Esophagus muscularis mucosa (tissue), 4 donors: ENCODE results near the gene CFAP206. TPM values are rescaled to one million over a fixed set of nuclear protein-coding genes. Genes with fewer than 3 reads are reported as not detected.

Source experiments
- DNase-seq: peaks from one replicate; pipeline ENCODE4 v3.0.0-alpha.2; 2017; ENCODE audit errors: extremely low spot score
- H3K27ac ChIP-seq, 4 donors: fragments of 200-600 bp; sonication (generic); replicated peaks in 1 of 4; 1 replicate in 3 of 4; 2 replicates in 1 of 4; pipeline ENCODE4 v1.5.1; 2016 to 2019; ENCODE audit warnings: mild to moderate bottlenecking in 1 of 4
- H3K27me3 ChIP-seq, 4 donors: fragments of 200-600 bp; sonication (generic); one replicate each; pipeline versions ENCODE4 v1.5.1 to v1.6.0; 2016 to 2019
- H3K36me3 ChIP-seq, 4 donors: fragments of 200-600 bp; sonication (generic); one replicate each; pipeline ENCODE4 v1.5.1; 2016 to 2019
- H3K4me1 ChIP-seq, 4 donors: fragments of 200-600 bp; sonication (generic); one replicate each; pipeline ENCODE4 v1.5.1; 2016 to 2019
- H3K4me3 ChIP-seq, 4 donors: fragments of 200-600 bp; sonication (generic); 1 replicate in 2 of 4; 2 replicates in 2 of 4; pipeline ENCODE4 v1.5.1; 2016 to 2019; ENCODE audit warnings: mild to moderate bottlenecking in 4 of 4, moderate library complexity in 1 of 4
- H3K9me3 ChIP-seq, 4 donors: fragments of 200-600 bp; sonication (generic); 1 replicate in 3 of 4; 2 replicates in 1 of 4; pipeline ENCODE4 v1.5.1; 2016 to 2019
- EP300 ChIP-seq: sonication (generic); formaldehyde crosslinking; IDR thresholded peaks from one replicate; pipeline ENCODE4 v1.6.1; 2017; ENCODE audit warnings: antibody characterized with exemption
- POLR2A ChIP-seq: fragments of 450-650 bp; IDR thresholded peaks from one replicate; pipeline ENCODE4 v1.6.1; 2017; ENCODE audit warnings: antibody characterized with exemption, moderate library complexity, mild to moderate bottlenecking, low read depth
- POLR2AphosphoS5 ChIP-seq, 2 donors: sonication (generic); formaldehyde crosslinking; IDR thresholded peaks; one replicate each; pipeline ENCODE4 v1.6.1; 2017; ENCODE audit warnings: antibody characterized with exemption in 2 of 2
- WGBS: methylation state at CpG from one replicate; pipeline ENCODE4 v1.1.5; 2018; 5-methylcytosine and 5-hydroxymethylcytosine counted together
- intact Hi-C: fragments of 100-400 bp; cut with DNase I; formaldehyde crosslinking; loops from one replicate; pipeline ENCODE4 v1.15.1; 2023
- total RNA-seq, 4 donors: library from RNA; depleted of rRNA; stranded (reverse); fragments of >200 nt; gene quantifications; one replicate each; pipeline versions ENCODE4 v1.1.0 to v1.2.1, GENCODE V29; 2016
- TF ChIP-seq, protein P1 (sequence below), 3 experiments: fragments of 200-600 bp in 2 of 3; fragments of 450-650 bp in 1 of 3; sonication (generic) in 2 of 3; IDR thresholded peaks; one replicate each; pipeline ENCODE4 v1.5.1; 2017 to 2019; ENCODE audit warnings: antibody characterized with exemption in 3 of 3, mild to moderate bottlenecking in 2 of 3, moderate library complexity in 1 of 3

The CFAP206 gene
- total RNA-seq, 4 donors from 2014 or later = 0.23 to 0.26 TPM; not detected in 2

DNA sequence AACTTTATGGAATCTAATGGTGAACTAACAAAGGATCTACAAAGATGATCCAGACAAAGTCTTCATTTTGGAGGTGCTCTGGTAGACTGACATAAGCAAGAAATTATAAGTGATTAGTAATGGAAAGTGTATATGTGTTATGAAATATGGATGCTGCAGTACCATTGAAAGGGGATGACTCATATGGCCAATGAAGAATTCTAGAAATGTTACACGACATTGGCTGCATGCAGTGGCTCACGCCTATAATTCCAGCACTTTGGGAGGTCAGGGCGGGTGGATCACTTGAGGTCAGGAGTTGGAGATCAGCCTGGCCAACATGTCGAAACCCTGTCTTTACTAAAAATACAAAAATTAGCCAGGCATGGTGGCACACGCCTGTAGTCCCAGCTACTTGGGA, 23.5 kb downstream of the CFAP206 start:
- H3K36me3 ChIP-seq = no peaks in the 10 kb centered on the region
- H3K9me3 ChIP-seq = no peaks in the 10 kb centered on the region
- no peak overlapping the region for H3K27ac ChIP-seq
- intact Hi-C loops = no loop called here
- H3K27me3 ChIP-seq = no peaks in the 10 kb centered on the region
- H3K4me3 ChIP-seq = no peak overlapping the region
- 90% methylated on average over 5 of the region's 5 CpGs for WGBS
- no peaks in the 10 kb centered on the region for H3K4me1 ChIP-seq
- TF ChIP-seq, protein P1, sequence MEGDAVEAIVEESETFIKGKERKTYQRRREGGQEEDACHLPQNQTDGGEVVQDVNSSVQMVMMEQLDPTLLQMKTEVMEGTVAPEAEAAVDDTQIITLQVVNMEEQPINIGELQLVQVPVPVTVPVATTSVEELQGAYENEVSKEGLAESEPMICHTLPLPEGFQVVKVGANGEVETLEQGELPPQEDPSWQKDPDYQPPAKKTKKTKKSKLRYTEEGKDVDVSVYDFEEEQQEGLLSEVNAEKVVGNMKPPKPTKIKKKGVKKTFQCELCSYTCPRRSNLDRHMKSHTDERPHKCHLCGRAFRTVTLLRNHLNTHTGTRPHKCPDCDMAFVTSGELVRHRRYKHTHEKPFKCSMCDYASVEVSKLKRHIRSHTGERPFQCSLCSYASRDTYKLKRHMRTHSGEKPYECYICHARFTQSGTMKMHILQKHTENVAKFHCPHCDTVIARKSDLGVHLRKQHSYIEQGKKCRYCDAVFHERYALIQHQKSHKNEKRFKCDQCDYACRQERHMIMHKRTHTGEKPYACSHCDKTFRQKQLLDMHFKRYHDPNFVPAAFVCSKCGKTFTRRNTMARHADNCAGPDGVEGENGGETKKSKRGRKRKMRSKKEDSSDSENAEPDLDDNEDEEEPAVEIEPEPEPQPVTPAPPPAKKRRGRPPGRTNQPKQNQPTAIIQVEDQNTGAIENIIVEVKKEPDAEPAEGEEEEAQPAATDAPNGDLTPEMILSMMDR (IDR thresholded peaks at IDR 0.05) = no peak
- TF ChIP-seq EP300 (no peak), POLR2AphosphoS5 (IDR thresholded peaks at IDR 0.05) (no peak), POLR2A (no peak)
- no peak for DNase-seq

GRCh38 chr6:87436435-87436834, 28.7 kb downstream of the CFAP206 start:
- TF ChIP-seq POLR2AphosphoS5 (IDR thresholded peaks at IDR 0.05) (no peak), EP300 (no peak), POLR2A (no peak)
- TF ChIP-seq, protein P1 (IDR thresholded peaks at IDR 0.05) = no peak
- Histone ChIP-seq H3K36me3 (no peaks in the 10 kb centered on the region), H3K27me3 (no peaks in the 10 kb centered on the region), H3K27ac (no peak overlapping the region), H3K4me1 (no peaks in the 10 kb centered on the region), H3K4me3 (no peak overlapping the region), H3K9me3 (no peaks in the 10 kb centered on the region)
- intact Hi-C loops = no loop called here
- WGBS = 10% methylated on average over 4 of the region's 4 CpGs
- no peak for DNase-seq

GRCh38 chr6:87441711-87442110, 33.9 kb downstream of the CFAP206 start:
- no peaks in the 10 kb centered on the region for H3K4me1 ChIP-seq
- H3K36me3 ChIP-seq = no peaks in the 10 kb centered on the region
- no peaks in the 10 kb centered on the region for H3K9me3 ChIP-seq
- 83% methylated on average over 5 of the region's 5 CpGs for WGBS
- no peak overlapping the region for H3K4me3 ChIP-seq
- DNase-seq = no peak
- intact Hi-C loops = no loop called here
- TF ChIP-seq, protein P1 (IDR thresholded peaks at IDR 0.05) = no peak
- TF ChIP-seq POLR2A (no peak), EP300 (no peak), POLR2AphosphoS5 (IDR thresholded peaks at IDR 0.05) (no peak)
- H3K27ac ChIP-seq = no peak overlapping the region
- H3K27me3 ChIP-seq = no peaks in the 10 kb centered on the region

DNA sequence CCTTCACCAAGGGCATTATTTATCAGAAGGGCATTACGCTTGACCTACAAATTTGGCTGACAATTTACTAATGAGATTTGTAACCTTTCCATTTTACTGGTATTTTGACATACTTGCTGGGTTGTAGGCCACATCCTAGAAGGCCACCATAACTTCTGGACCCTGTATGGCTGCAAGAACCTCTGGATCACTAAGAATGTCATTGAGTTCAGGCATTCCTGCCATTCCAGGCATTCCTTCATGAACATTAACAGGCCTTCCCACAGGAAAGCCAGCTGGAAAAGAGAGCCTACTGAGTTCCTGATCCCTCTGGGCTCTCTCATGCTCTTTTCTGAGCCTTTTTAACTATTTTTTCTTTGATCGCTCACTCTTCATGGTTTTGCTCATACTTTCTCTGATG, 36.6 kb downstream of the CFAP206 start:
- 100% methylated on average over 2 of the region's 2 CpGs for WGBS

GRCh38 chr6:87465051-87465450, 57.3 kb downstream of the CFAP206 start:
- Histone ChIP-seq H3K4me1 (no peaks in the 10 kb centered on the region), H3K27ac (no peak overlapping the region), H3K36me3 (no peaks in the 10 kb centered on the region), H3K27me3 (no peaks in the 10 kb centered on the region), H3K9me3 (peaks cover 0 to 3% (median 0%) of the 10 kb centered on the region in 4 donors), H3K4me3 (no peak overlapping the region)
- WGBS = 79% methylated on average over 2 of the region's 2 CpGs
- TF ChIP-seq EP300 (no peak), POLR2AphosphoS5 (IDR thresholded peaks at IDR 0.05) (no peak), POLR2A (no peak)
- TF ChIP-seq, protein P1 (IDR thresholded peaks at IDR 0.05) = no peak
- no peak for DNase-seq
- intact Hi-C loops = no loop called here

More for the DNA sequence above, 36.6 kb downstream of the CFAP206 start:
- Histone ChIP-seq H3K36me3 (no peaks in the 10 kb centered on the region), H3K27me3 (no peaks in the 10 kb centered on the region), H3K4me3 (no peak overlapping the region), H3K27ac (no peak overlapping the region), H3K9me3 (no peaks in the 10 kb centered on the region), H3K4me1 (no peaks in the 10 kb centered on the region)
- DNase-seq = no peak
- intact Hi-C loops = no loop called here
- TF ChIP-seq, protein P1 (IDR thresholded peaks at IDR 0.05) = no peak
- TF ChIP-seq EP300 (no peak), POLR2AphosphoS5 (IDR thresholded peaks at IDR 0.05) (no peak), POLR2A (no peak)
